Spleen (tissue), 11 donors: Measurements from ENCODE around the gene MS4A18. TPM values are rescaled to one million over a fixed set of nuclear protein-coding genes. Genes with fewer than 3 reads are reported as not detected.

ENCODE experiments used
- DNase-seq: peaks from one replicate; pipeline ENCODE4 v3.0.0-alpha.2; 2020
- H3K27ac ChIP-seq, 8 donors: fragments of 200-600 bp; sonication (generic) in 7 of 8; 1 replicate in 4 of 8; 2 replicates in 4 of 8; pipeline versions ENCODE4 v1.5.0 to v1.8.0; 2016 to 2021; ENCODE audit warnings: inconsistent platforms in 4 of 8, mild to moderate bottlenecking in 4 of 8, moderate library complexity in 1 of 8
- H3K27me3 ChIP-seq, 7 donors: fragments of 200-600 bp; sonication (generic) in 6 of 7; replicated peaks in 1 of 7; 1 replicate in 4 of 7; 2 replicates in 3 of 7; pipeline versions ENCODE4 v1.5.0 to v1.8.0; 2016 to 2021; ENCODE audit warnings: inconsistent platforms in 3 of 7, mild to moderate bottlenecking in 1 of 7
- H3K36me3 ChIP-seq, 6 donors: fragments of 200-600 bp; sonication (generic) in 5 of 6; 1 replicate in 4 of 6; 2 replicates in 2 of 6; pipeline versions ENCODE4 v1.5.0 to v1.8.0; 2016 to 2021; ENCODE audit warnings: inconsistent platforms in 2 of 6
- H3K4me1 ChIP-seq, 6 donors: fragments of 200-600 bp; sonication (generic) in 5 of 6; 1 replicate in 3 of 6; 2 replicates in 3 of 6; pipeline versions ENCODE4 v1.5.0 to v1.8.0; 2016 to 2021; ENCODE audit warnings: inconsistent platforms in 3 of 6
- H3K4me3 ChIP-seq, 8 donors: fragments of 200-600 bp; sonication (generic) in 7 of 8; 1 replicate in 4 of 8; 2 replicates in 4 of 8; pipeline versions ENCODE4 v1.5.0 to v1.8.0; 2016 to 2021; ENCODE audit warnings: inconsistent platforms in 4 of 8, mild to moderate bottlenecking in 4 of 8, moderate library complexity in 2 of 8
- H3K9me3 ChIP-seq, 8 donors: fragments of 200-600 bp; sonication (generic) in 7 of 8; 1 replicate in 4 of 8; 2 replicates in 4 of 8; pipeline versions ENCODE4 v1.5.0 to v1.8.0; 2016 to 2021; ENCODE audit warnings: inconsistent platforms in 4 of 8
- POLR2A ChIP-seq, 3 donors: fragments of 450-650 bp; IDR thresholded peaks; one replicate each; pipeline ENCODE4 v1.5.1; 2017; ENCODE audit warnings: antibody characterized with exemption in 3 of 3, mild to moderate bottlenecking in 1 of 3
- POLR2AphosphoS5 ChIP-seq, 3 donors: sonication (generic); formaldehyde crosslinking; IDR thresholded peaks; one replicate each; pipeline ENCODE4 v1.5.1; 2017; ENCODE audit warnings: antibody characterized with exemption in 3 of 3
- WGBS, 5 donors: extraction: QIAGEN DNeasy Blood & Tissue Kit in 3 of 5; methylation state at CpG; one replicate each; pipeline versions ENCODE4 v1.1.5 to v1.1.7; 2013 to 2018; 5-methylcytosine and 5-hydroxymethylcytosine counted together
- intact Hi-C: fragments of 100-400 bp; cut with DNase I; formaldehyde crosslinking; loops from one replicate; pipeline ENCODE4 v1.15.0; 2023; ENCODE audit warnings: low total_unique reads
- polyA plus RNA-seq, 3 donors: library from polyadenylated mRNA; stranded (reverse); fragments of 200-250 nt; gene quantifications; one replicate each; pipeline ENCODE4 v1.2.1, GENCODE V29; 2013
- total RNA-seq, 7 donors: library from RNA; depleted of rRNA in 3 of 7; stranded (reverse); fragments of >200 nt in 3 of 7; fragmentation: NEBNext Ultra II Directional in 4 of 7; extraction: Animal tissue kit (Norgen Biotek cat#: 25700) in 4 of 7; gene quantifications; one replicate each; pipeline versions ENCODE4 v1.1.0 to v1.2.1, GENCODE V29; 2016 to 2021
- TF ChIP-seq, protein P1 (sequence below), 11 experiments: fragments of 200-600 bp in 7 of 11; fragments of 450-650 bp in 4 of 11; sonication (generic) in 4 of 11; IDR thresholded peaks in 8 of 11; conservative IDR thresholded peaks in 3 of 11; 1 replicate in 7 of 11; 2 replicates in 4 of 11; pipeline versions ENCODE4 v1.4.0 to v1.8.0; 2016 to 2021; ENCODE audit warnings: antibody characterized with exemption in 11 of 11, inconsistent platforms in 4 of 11, mild to moderate bottlenecking in 1 of 11
- donor health status: healthy with polysubstance abuse.
- donor health status: DM: no; HTN: no; CAD: no; lungs with moderate emphysema.
- donor health status: DM: no; HTN: no; CAD: no.
- donor health status: Bipolar disorder and iron deficiency.
- donor health status: healthy.
- donor health status: DM: no; HTN: no; CAD: no.
- donor health status: DM: yes; HTN: yes; CAD: no.

MS4A18 gene
- total and polyA plus RNA-seq, 10 donors, result not detected

DNA sequence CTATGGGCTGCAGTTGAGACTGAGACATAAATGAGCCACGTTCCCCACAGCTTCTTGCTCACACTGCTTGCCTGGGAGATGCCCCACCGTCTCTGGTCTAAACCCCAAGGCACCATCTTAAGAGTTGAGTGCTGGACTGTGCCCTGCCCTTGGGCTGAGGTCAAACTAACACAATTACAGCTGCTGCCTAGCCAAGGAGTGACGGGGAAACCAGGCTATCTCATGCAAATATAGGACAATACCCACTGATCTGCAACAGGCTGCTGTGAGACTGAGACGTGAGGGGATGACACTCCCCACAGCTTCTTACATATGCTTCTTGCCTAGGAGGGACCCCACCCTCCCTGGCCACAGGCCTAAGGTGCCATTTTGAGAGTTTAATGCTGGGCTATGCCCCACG is 32.9 kb upstream of the MS4A18 start:
- H3K27ac ChIP-seq, result no peak overlapping the region
- peaks cover 0 to 13% (median 0%) of the 10 kb centered on the region in 8 donors for H3K9me3 ChIP-seq
- H3K4me3 ChIP-seq, result no peak overlapping the region
- WGBS, 5 donors, result 82 to 86% (median 85%) methylated on average over 5 of the region's 5 CpGs
- no peak for DNase-seq
- no peak for TF ChIP-seq POLR2A (IDR thresholded peaks at IDR 0.05)
- TF ChIP-seq, protein P1, sequence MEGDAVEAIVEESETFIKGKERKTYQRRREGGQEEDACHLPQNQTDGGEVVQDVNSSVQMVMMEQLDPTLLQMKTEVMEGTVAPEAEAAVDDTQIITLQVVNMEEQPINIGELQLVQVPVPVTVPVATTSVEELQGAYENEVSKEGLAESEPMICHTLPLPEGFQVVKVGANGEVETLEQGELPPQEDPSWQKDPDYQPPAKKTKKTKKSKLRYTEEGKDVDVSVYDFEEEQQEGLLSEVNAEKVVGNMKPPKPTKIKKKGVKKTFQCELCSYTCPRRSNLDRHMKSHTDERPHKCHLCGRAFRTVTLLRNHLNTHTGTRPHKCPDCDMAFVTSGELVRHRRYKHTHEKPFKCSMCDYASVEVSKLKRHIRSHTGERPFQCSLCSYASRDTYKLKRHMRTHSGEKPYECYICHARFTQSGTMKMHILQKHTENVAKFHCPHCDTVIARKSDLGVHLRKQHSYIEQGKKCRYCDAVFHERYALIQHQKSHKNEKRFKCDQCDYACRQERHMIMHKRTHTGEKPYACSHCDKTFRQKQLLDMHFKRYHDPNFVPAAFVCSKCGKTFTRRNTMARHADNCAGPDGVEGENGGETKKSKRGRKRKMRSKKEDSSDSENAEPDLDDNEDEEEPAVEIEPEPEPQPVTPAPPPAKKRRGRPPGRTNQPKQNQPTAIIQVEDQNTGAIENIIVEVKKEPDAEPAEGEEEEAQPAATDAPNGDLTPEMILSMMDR (IDR thresholded peaks at IDR 0.05 in 8 of 11, conservative IDR thresholded peaks at IDR 0.05 in 3 of 11), result no peak
- no peak for TF ChIP-seq POLR2AphosphoS5 (IDR thresholded peaks at IDR 0.05)
- H3K27me3 ChIP-seq, result no peaks in the 10 kb centered on the region
- no peaks in the 10 kb centered on the region for H3K4me1 ChIP-seq
- intact Hi-C loops, result no loop called here
- H3K36me3 ChIP-seq, result no peaks in the 10 kb centered on the region

DNA sequence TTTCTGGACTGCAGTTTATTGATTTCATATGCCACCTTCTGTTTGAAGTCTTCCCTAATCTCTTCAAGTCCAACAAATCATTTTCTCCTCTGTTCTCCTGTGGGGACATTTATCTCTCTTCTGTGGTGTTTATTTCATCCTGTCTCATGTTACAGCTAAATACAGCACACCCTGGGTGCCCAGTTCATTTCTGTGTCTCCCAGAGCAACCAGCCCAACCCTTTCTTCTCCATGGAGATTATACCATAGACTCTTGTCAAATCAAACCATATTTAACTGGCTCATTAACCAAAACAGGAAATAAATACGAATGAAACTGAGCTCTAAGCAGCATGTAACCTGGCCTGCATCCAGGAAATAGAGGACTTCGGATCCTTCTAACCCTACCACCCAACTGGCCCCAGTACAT is 25.2 kb upstream of the MS4A18 start, which contains the start of gene MS4A8:
TSS of gene MS4A8 (plus strand) at position 329 of the 408 bp plus-strand sequence. CDS start 1,249 bp downstream, outside the sequence.
- Histone ChIP-seq H3K27ac (no peak within 1 kb of the TSS), H3K9me3 (peaks cover 0 to 13% (median 0%) of the 10 kb centered on the region in 8 donors), H3K27me3 (no peaks in the 10 kb centered on the region), H3K4me3 (no peak within 1 kb of the TSS), H3K36me3 (no peaks in the 10 kb centered on the region), H3K4me1 (no peaks in the 10 kb centered on the region)
- TF ChIP-seq POLR2A (IDR thresholded peaks at IDR 0.05) (no peak), POLR2AphosphoS5 (IDR thresholded peaks at IDR 0.05) (no peak)
- TF ChIP-seq, protein P1 (IDR thresholded peaks at IDR 0.05 in 8 of 11, conservative IDR thresholded peaks at IDR 0.05 in 3 of 11), result no peak
- no peak for DNase-seq
- intact Hi-C loops, result no loop called here
- 2 to 9% (median 4%) methylated on average over 2 of the region's 2 CpGs for WGBS, 5 donors

DNA sequence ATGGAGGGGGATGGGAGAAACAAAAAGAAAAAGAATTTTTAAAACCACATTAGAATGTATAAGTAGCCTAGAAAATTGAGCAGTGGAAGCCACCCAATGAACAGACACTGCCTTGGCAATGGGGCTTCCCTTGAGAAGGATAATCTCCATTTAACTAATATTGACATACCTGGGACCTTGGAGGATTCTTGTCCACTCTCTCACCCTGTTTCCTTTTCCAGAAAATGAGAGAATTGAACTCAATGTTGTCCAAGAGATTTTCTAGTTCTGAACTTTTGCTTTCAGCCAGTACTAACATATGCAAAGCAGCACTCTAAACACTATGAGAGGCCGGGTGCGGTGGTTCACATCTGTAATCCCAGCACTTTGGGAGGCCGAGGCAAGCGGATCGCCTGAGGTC is 24.6 kb upstream of the MS4A18 start:
- Histone ChIP-seq H3K27me3 (no peaks in the 10 kb centered on the region), H3K9me3 (peaks cover 0 to 7% (median 0%) of the 10 kb centered on the region in 8 donors), H3K4me3 (no peak overlapping the region), H3K36me3 (no peaks in the 10 kb centered on the region), H3K27ac (no peak overlapping the region), H3K4me1 (no peaks in the 10 kb centered on the region)
- intact Hi-C loops, result no loop called here
- WGBS, 5 donors, result 77 to 95% (median 93%) methylated on average over 5 of the region's 5 CpGs
- TF ChIP-seq POLR2AphosphoS5 (IDR thresholded peaks at IDR 0.05), result no peak
- TF ChIP-seq POLR2A (IDR thresholded peaks at IDR 0.05), result no peak
- TF ChIP-seq, protein P1 (IDR thresholded peaks at IDR 0.05 in 8 of 11, conservative IDR thresholded peaks at IDR 0.05 in 3 of 11), result no peak
- no peak for DNase-seq

DNA sequence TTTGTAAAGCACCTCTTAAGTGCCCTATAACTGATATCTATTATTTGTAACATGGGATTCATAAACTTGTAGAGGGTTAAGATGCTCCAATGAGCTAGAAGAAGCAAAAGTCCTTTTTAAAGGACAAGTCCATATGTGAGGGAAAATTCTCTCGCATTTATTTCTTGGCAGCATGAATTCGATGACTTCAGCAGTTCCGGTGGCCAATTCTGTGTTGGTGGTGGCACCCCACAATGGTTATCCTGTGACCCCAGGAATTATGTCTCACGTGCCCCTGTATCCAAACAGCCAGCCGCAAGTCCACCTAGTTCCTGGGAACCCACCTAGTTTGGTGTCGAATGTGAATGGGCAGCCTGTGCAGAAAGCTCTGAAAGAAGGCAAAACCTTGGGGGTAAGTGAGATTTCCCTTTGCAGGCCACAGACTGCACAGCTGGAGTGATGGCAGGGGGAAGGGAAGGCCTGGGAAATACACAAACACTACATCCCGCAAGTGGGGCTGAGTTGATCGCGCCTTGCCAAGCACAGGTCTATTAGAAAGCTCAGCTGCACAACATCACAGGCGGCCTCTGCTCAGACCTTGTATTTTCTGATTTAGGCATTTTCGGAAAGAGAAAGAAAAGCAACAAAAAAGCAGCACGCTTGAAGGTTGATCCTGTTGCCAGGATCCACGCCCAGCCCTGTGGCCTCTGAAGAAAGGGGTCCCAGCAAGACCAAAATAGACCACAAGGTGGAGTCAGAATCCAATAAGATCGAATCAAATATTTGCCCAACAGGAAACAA is 23.6 kb upstream of the MS4A18 start:
- H3K9me3 ChIP-seq, result no peaks in the 10 kb centered on the region
- no peaks in the 10 kb centered on the region for H3K4me1 ChIP-seq
- no peaks in the 10 kb centered on the region for H3K27me3 ChIP-seq
- H3K27ac ChIP-seq, result no peak overlapping the region
- H3K36me3 ChIP-seq, result no peaks in the 10 kb centered on the region
- WGBS, 5 donors, result 74 to 80% (median 78%) methylated on average over 14 of the region's 14 CpGs
- no peak overlapping the region for H3K4me3 ChIP-seq
- intact Hi-C loops, result no loop called here
- DNase-seq, result no peak
- TF ChIP-seq, protein P1 (IDR thresholded peaks at IDR 0.05 in 8 of 11, conservative IDR thresholded peaks at IDR 0.05 in 3 of 11), result peak in 3 of 11 experiments; percentile 20 to 35 (median 22)
- TF ChIP-seq POLR2AphosphoS5 (IDR thresholded peaks at IDR 0.05), result no peak
